Sciatic nerve (tissue), 2 donors: ENCODE data around the gene THRA. TPM values are rescaled to one million over a fixed set of nuclear protein-coding genes. Genes with fewer than 3 reads are reported as not detected.
"Not testable (repeated sequence)": the region's sequence is repeated elsewhere in the genome, so short reads cannot be mapped to it uniquely, and the experiment has no call there.

ENCODE experiments used
- ATAC-seq: fragments of 200-7000 bp; cut with Tn5 transposase; one replicate; pipeline ENCODE4 v1.9.1; 2020; ENCODE audit warnings: mild to moderate bottlenecking, moderate library complexity
- DNase-seq: peaks from one replicate; pipeline ENCODE4 v3.0.0-alpha.2; 2020; ENCODE audit warnings: low spot score
- intact Hi-C: fragments of 100-400 bp; cut with DNase I; formaldehyde crosslinking; loops from one replicate; pipeline ENCODE4 v1.14.2; 2022
- microRNA-seq: library from miRNA; unstranded; fragments of <30 nt; microRNA quantifications from one replicate; pipeline ENCODE4 v1.2.0, GENCODE V29; 2020
- total RNA-seq: library from RNA; stranded (reverse); fragmentation: NEBNext Ultra II Directional; extraction: Animal tissue kit (Norgen Biotek cat#: 25700); gene quantifications from one replicate; pipeline ENCODE4 v1.2.1, GENCODE V29; 2021
- donor health status: DM: no; HTN: no; CAD: no.
- donor health status: DM: no; HTN: no; CAD: no.

The THRA gene
- total RNA-seq, 1 donor from 2014 or later = 72.0 TPM

DNA sequence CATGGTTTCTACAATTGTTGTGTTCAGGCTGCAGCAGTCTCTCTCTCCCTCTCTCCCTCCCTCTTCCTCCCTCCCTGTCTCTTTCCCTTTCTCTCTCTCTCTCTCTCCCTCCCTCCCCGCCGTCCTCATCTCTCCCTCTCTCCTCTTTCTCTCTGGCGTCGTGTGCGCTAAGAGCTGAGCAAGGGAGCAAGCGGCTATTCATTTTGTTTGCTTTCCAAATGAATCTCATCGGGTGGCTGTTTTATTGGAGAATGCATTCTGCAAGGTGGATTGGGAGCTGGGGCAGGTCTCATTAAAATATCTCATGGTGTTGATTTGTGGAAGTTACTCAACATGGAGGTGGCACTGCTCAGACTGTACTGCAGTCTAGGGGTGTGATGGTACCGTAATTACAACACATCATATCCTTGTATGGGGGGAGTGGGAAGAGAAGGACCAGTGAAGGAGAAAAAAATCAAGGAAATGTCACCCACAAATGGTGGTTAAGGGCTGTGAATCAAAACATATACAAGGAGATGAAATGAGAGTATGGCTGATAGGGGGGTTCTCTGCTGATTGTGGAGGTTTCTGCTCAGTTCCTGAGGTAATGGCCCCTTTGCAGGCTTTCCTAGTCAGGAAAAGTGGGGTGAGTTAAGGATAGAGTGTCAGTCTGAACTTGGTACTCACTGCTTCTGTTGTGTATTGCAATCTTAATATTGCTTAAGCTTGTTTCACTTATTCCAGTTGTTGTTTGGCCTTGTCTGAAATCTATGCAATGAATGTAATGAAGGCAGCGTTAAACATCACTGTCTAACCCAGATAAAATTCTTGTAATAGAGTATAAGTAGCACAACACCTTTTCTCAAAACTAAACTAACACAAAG is 61.7 kb downstream of the THRA start:
- intact Hi-C loops = no loop called here
- ATAC-seq (peak; percentile 29), DNase-seq (no peak)

DNA sequence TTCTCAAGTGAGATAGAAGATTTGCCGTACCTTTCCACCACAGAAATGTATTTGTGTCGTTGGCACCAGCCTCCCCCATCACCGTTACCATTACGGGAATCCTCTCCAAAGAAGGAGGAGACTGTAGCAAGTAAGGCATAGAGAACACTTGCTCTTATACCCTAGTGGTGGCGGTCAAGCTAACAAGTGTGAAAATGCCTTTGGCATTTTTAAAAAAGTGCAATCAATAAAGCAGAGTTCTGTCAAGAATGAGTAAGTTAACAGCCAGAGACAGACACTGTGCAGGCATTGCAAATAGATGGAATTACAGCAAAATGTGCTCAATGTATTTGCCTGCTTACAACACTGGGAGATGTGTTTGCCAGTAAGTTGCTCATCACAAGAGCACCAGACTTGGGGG is 66.7 kb downstream of the THRA start:
- DNase-seq (no peak), ATAC-seq (no peak)
- intact Hi-C loops = no loop called here

DNA sequence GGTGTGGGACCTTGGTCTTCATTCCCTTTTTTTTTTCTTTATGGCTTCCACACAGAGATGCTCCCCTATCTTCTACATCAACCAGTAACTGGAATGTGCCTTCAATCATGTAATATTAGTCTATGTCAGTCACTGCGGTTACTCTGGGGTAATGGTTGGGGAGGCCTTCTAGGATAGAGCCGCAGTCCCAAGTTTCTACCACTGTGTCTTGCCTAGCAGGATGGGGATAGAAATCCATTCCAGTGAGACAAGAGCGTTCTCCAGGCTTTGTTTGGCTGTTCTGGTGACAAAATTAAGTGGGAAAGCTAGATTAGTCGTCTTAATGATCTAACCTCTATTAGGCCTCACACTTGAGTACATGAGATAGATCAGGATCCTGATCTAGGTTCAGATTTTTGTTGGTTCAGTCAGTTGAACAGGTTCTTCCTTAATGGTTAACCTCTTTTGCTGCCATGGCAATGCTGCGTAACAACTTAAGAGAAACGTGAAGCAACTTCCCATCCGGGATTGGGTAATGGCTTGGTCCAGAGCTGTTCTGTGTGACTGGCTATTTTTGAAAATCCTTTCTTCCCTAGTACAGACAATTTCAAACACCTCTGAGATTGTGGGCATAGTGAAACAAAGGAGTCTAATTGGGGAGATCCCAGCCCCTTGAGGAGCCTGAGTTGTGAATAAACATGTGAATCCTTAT is 67.7 kb downstream of the THRA start:
- ATAC-seq (peak; percentile 76), DNase-seq (no peak)
- intact Hi-C loops = no loop called here

DNA sequence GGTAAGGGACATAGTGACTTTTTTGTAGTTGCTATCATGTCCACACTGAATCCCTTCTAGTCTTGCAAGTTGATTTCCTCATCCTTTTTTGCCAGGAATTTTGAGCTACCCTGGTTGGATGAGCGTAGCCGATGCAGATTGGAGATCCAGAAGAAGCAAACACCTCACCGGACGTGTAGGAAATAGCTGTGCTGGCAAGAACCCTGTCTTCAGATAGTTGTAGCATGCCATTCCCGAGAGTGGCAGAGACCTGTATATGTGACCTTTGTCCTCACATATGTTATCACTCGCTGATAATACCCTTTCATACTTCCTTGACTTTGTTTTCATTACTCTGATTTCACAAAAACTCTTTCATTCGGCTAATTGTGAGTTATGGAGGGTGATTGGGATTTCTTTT is 71.4 kb downstream of the THRA start:
- intact Hi-C loops = no loop called here
- ATAC-seq (no peak), DNase-seq (no peak)

DNA sequence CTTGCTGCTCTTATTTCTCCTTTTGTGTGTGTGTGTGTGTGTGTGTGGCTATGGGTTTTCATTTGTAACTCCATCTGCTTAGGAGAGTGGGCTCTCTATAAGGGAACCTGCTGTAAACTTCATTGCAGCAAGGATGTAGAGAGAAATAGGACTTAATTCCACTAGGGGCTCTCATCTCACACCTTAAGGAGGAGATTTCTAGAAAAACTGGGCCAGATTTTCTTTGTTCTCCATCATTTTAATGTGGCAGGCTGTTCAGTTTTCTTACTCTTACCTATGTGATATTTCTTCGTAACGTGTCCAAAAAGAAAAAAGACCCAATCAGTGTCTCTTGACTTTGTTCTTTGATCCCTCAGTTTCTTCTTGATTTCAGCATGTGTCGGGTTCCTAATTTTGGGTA is 73.1 kb downstream of the THRA start:
- DNase-seq (no peak), ATAC-seq (no peak)
- intact Hi-C loops = no loop called here

DNA sequence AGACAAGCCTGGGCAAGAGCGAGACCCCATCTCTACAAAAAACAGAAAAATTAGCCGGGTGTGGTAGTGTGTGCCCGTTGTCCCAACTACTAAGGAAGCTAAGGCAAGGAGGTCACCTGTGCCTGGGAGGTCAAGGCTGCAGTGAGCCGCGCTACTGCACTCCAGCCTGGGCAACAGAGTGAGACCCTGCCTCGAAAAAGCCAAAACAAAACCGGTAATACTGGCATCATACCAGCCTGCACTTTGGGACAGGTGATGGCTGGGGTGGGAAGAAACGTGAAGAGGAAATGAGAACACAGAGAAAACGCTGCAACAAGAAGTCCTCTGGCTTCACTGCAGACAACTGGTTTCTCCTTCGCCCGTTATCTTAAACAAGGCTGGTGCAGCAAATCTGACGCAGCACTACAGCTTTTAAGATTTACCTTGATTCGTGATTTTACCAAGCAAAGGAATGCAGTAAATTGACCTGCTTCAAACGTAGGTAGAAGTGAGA is 76.8 kb downstream of the THRA start:
- DNase-seq (no peak), ATAC-seq (peak; percentile 33)

DNA sequence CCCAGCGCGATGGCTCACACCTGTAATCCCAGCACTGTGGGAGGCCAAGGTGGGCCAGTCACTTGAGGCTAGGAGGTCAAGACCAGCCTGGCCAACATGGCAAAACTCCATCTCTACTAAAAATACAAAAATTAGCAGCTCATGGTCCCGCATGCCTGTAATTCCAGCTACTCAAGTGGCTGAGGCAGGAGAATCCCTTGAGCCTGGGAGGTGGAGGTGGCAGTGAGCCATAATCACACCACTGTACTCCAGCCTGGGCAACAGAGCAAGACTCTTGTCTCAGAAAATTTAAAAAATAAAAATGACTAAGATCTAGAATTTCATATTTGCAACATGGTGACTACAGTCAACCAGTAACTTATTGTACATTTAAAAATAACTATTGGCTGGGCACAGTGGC is 80.4 kb downstream of the THRA start:
- DNase-seq, intact Hi-C loops, ATAC-seq: not testable (repeated sequence)

More for the DNA sequence above, 76.8 kb downstream of the THRA start:
- intact Hi-C loops = no loop called here

Small RNA genes within 50 kb of the gene (microRNA-seq; reads per million reads assigned to microRNA genes)
- not detected for gene MIR6884

Other genes with a start within 250 kb of the THRA start
- gene IKZF3, start 198.7 kb upstream of the THRA start, total RNA-seq = 2.6 TPM
- gene ZPBP2, start 194.8 kb upstream of the THRA start, total RNA-seq = not detected
- 15.2 TPM for gene GSDMB, start 144.3 kb upstream of the THRA start, total RNA-seq
- gene ORMDL3, start 135.4 kb upstream of the THRA start, total RNA-seq = 39.1 TPM
- not detected for gene LRRC3C, start 135.2 kb upstream of the THRA start, total RNA-seq
- gene GSDMA, start 100.0 kb upstream of the THRA start, total RNA-seq = 1.5 TPM
- 68.7 TPM for gene PSMD3, start 82.2 kb upstream of the THRA start, total RNA-seq
- 2.3 TPM for gene CSF3, start 47.5 kb upstream of the THRA start, total RNA-seq
- 74.7 TPM for gene MED24, start 8.6 kb upstream of the THRA start, total RNA-seq
- gene NR1D1, start 37.6 kb downstream of the THRA start, total RNA-seq = 69.8 TPM
- gene MSL1, start 59.0 kb downstream of the THRA start, total RNA-seq = 108 TPM
- gene CASC3, start 77.6 kb downstream of the THRA start, total RNA-seq = 135 TPM
- gene RAPGEFL1, start 114.5 kb downstream of the THRA start, total RNA-seq = 21.2 TPM
- 41.1 TPM for gene WIPF2, start 156.3 kb downstream of the THRA start, total RNA-seq
- 1.0 TPM for gene CDC6, start 224.9 kb downstream of the THRA start, total RNA-seq
- gene RARA, start 246.2 kb downstream of the THRA start, total RNA-seq = 74.4 TPM